ENCODE results near the gene HERPUD2. TPM values are rescaled to one million over a fixed set of nuclear protein-coding genes. Genes with fewer than 3 reads are reported as not detected.

HERPUD2 gene
- total RNA-seq, 1 experiment from 2014 or later = 11.7 TPM

GRCh38 chr7:35736725-35737124, 41.8 kb upstream of the HERPUD2 start:
- Histone ChIP-seq H2AFZ (ENCODE audit: low read length) (no peak overlapping the region), H3K4me1 (ENCODE audit: insufficient read depth, low read length) (peaks cover 7% of the 10 kb centered on the region), H3K36me3 (ENCODE audit: low read depth, low read length) (no peaks in the 10 kb centered on the region), H3K4me2 (ENCODE audit: low read length) (no peak overlapping the region), H4K20me1 (ENCODE audit: low read length) (no peaks in the 10 kb centered on the region), H3K27ac (ENCODE audit: low read length) (no peak overlapping the region), H3K9me2 (replicated peaks; ENCODE audit: low read length) (no peaks in the 10 kb centered on the region), H3K9ac (ENCODE audit: low read length) (no peak overlapping the region), H3K9me3 (ENCODE audit: low read length) (no peaks in the 10 kb centered on the region), H3K4me3 (ENCODE audit: low read length) (no peak overlapping the region), H3K79me2 (ENCODE audit: low read length) (no peaks in the 10 kb centered on the region), H3K27me3 (ENCODE audit: low read length) (no peaks in the 10 kb centered on the region), H3F3A (ENCODE audit: low read length, unreplicated experiment) (no peaks in the 10 kb centered on the region)
- TF ChIP-seq EZH2 (IDR thresholded peaks at IDR 0.05; ENCODE audit: low read length, unreplicated experiment) (no peak), CTCF (conservative IDR thresholded peaks at IDR 0.05; ENCODE audit: low read depth, low read length) (no peak), EZH2phosphoT487 (IDR thresholded peaks at IDR 0.05; ENCODE audit: borderline replicate concordance, low read length) (no peak)
- DNase-seq (peak; percentile 89), ATAC-seq (peak; percentile 91)
- POLR2A ChIA-PET (ENCODE audit: unreplicated experiment) = no interaction called here
- no TSS peak for BruUV-seq (replicated peaks)
- intact Hi-C loops (cut with micrococcal nuclease) = no loop called here
- CTCF ChIA-PET = no interaction called here

GRCh38 chr7:35735396-35735795, 40.5 kb upstream of the HERPUD2 start:
- ATAC-seq (no peak), DNase-seq (no peak)
- Histone ChIP-seq H3K27ac (ENCODE audit: low read length) (no peak overlapping the region), H3K4me2 (ENCODE audit: low read length) (no peak overlapping the region), H2AFZ (ENCODE audit: low read length) (no peak overlapping the region), H4K20me1 (ENCODE audit: low read length) (no peaks in the 10 kb centered on the region), H3F3A (ENCODE audit: low read length, unreplicated experiment) (no peaks in the 10 kb centered on the region), H3K36me3 (ENCODE audit: low read depth, low read length) (no peaks in the 10 kb centered on the region), H3K27me3 (ENCODE audit: low read length) (no peaks in the 10 kb centered on the region), H3K4me3 (ENCODE audit: low read length) (no peak overlapping the region), H3K79me2 (ENCODE audit: low read length) (no peaks in the 10 kb centered on the region), H3K9me2 (replicated peaks; ENCODE audit: low read length) (no peaks in the 10 kb centered on the region), H3K9me3 (ENCODE audit: low read length) (no peaks in the 10 kb centered on the region), H3K4me1 (ENCODE audit: insufficient read depth, low read length) (peaks cover 7% of the 10 kb centered on the region), H3K9ac (ENCODE audit: low read length) (no peak overlapping the region)
- intact Hi-C loops (cut with micrococcal nuclease) = no loop called here
- POLR2A ChIA-PET (ENCODE audit: unreplicated experiment) = no interaction called here
- CTCF ChIA-PET = interaction anchor here (0.7 kb wide), 1 partner anchor 65 kb away, joined by 3 read pairs; no protein-coding TSS in a partner anchor
- no peak for TF ChIP-seq EZH2 (IDR thresholded peaks at IDR 0.05; ENCODE audit: low read length, unreplicated experiment)
- no peak for TF ChIP-seq CTCF (conservative IDR thresholded peaks at IDR 0.05; ENCODE audit: low read depth, low read length)
- TF ChIP-seq EZH2phosphoT487 (IDR thresholded peaks at IDR 0.05; ENCODE audit: borderline replicate concordance, low read length) = no peak
- BruUV-seq (replicated peaks) = no TSS peak

- Histone ChIP-seq H3K9ac (ENCODE audit: low read length) (no peak overlapping the region), H3K4me3 (ENCODE audit: low read length) (no peak overlapping the region), H2AFZ (ENCODE audit: low read length) (no peak overlapping the region), H4K20me1 (ENCODE audit: low read length) (no peaks in the 10 kb centered on the region), H3K9me3 (ENCODE audit: low read length) (no peaks in the 10 kb centered on the region), H3K4me1 (ENCODE audit: insufficient read depth, low read length) (peaks cover 7% of the 10 kb centered on the region), H3F3A (ENCODE audit: low read length, unreplicated experiment) (no peaks in the 10 kb centered on the region), H3K9me2 (replicated peaks; ENCODE audit: low read length) (no peaks in the 10 kb centered on the region), H3K36me3 (ENCODE audit: low read depth, low read length) (no peaks in the 10 kb centered on the region), H3K27me3 (ENCODE audit: low read length) (no peaks in the 10 kb centered on the region), H3K27ac (ENCODE audit: low read length) (no peak overlapping the region), H3K4me2 (ENCODE audit: low read length) (no peak overlapping the region), H3K79me2 (ENCODE audit: low read length) (no peaks in the 10 kb centered on the region)
- ATAC-seq (no peak), DNase-seq (no peak)
- ChIA-PET CTCF (no interaction called here), POLR2A (ENCODE audit: unreplicated experiment) (no interaction called here)
- no TSS peak for BruUV-seq (replicated peaks)
- no peak for TF ChIP-seq CTCF (conservative IDR thresholded peaks at IDR 0.05; ENCODE audit: low read depth, low read length)
- TF ChIP-seq EZH2 (IDR thresholded peaks at IDR 0.05; ENCODE audit: low read length, unreplicated experiment) = no peak
- TF ChIP-seq EZH2phosphoT487 (IDR thresholded peaks at IDR 0.05; ENCODE audit: borderline replicate concordance, low read length) = no peak
- intact Hi-C loops (cut with micrococcal nuclease) = no loop called here
These were observed 39.1 kb upstream of the HERPUD2 start for GRCh38 chr7:35734001-35734483.

Data from PC-3 (cell line).